Pancreas (tissue), 10 donors: ENCODE results near the gene QKI. TPM values are rescaled to one million over a fixed set of nuclear protein-coding genes. Genes with fewer than 3 reads are reported as not detected.

Source experiments
- ATAC-seq, 4 donors: fragments of 200-7000 bp; cut with Tn5 transposase; one replicate each; pipeline versions ENCODE4 v1.8.0 to v1.9.1; 2020; ENCODE audit warnings: mild to moderate bottlenecking in 4 of 4, moderate library complexity in 4 of 4
- DNase-seq, 6 donors: peaks; one replicate each; pipeline ENCODE4 v3.0.0-alpha.2; 2020
- FAIRE-seq: peaks from 2 replicates; lab custom pipeline; 2012; peaks lifted over from hg19 to GRCh38; lab: Jason Lieb, UNC
- H3K27ac ChIP-seq, 4 donors: fragments of 200-600 bp; sonication (generic); 1 replicate in 3 of 4; 2 replicates in 1 of 4; pipeline versions ENCODE4 v1.5.0 to v1.8.0; 2020
- H3K27me3 ChIP-seq, 4 donors: fragments of 200-600 bp; one replicate each; pipeline ENCODE4 v1.8.0; 2021
- H3K36me3 ChIP-seq, 3 donors: fragments of 200-600 bp; sonication (generic) in 1 of 3; one replicate each; pipeline versions ENCODE4 v1.5.0 to v1.8.0; 2020 to 2021
- H3K4me1 ChIP-seq, 3 donors: fragments of 200-600 bp; one replicate each; pipeline ENCODE4 v1.8.0; 2021
- H3K4me3 ChIP-seq, 4 donors: fragments of 200-600 bp; sonication (generic) in 2 of 4; one replicate each; pipeline versions ENCODE4 v1.5.0 to v1.8.0; 2020 to 2021
- H3K9me3 ChIP-seq, 4 donors: fragments of 200-600 bp; one replicate each; pipeline ENCODE4 v1.8.0; 2021
- WGBS, 2 donors: extraction: QIAGEN DNeasy Blood & Tissue Kit; methylation state at CpG; one replicate each; pipeline ENCODE4 v1.1.7; 2013; 5-methylcytosine and 5-hydroxymethylcytosine counted together
- intact Hi-C, 3 donors: fragments of 100-400 bp; cut with DNase I; formaldehyde crosslinking; loops; one replicate each; pipeline versions ENCODE4 v1.11.1 to v1.14.2; 2022
- polyA plus RNA-seq, 2 donors: library from polyadenylated mRNA; stranded (reverse); fragments of 200-250 nt; gene quantifications; one replicate each; pipeline ENCODE4 v1.2.3, GENCODE V29; 2013
- total RNA-seq, 6 donors: library from RNA; stranded (reverse); fragmentation: NEBNext Ultra II Directional in 4 of 6; extraction: Animal tissue kit (Norgen Biotek cat#: 25700) in 4 of 6; gene quantifications; one replicate each; pipeline versions ENCODE4 v1.2.1 to v1.2.4, GENCODE V29; 2021 to 2023
- TF ChIP-seq, protein P1 (sequence below), 4 donors: fragments of 200-600 bp; sonication (generic) in 3 of 4; IDR thresholded peaks; one replicate each; pipeline versions ENCODE4 v1.5.0 to v1.8.0; 2021; ENCODE audit warnings: antibody characterized with exemption in 4 of 4
- donor health status: healthy with polysubstance abuse.
- donor health status: DM: no; HTN: no; CAD: no; lungs with moderate emphysema.
- donor health status: DM: no; HTN: no; CAD: no.
- donor health status: control.
- donor health status: control.
- donor health status: Bipolar disorder and iron deficiency.
- donor health status: DM: yes; HTN: yes; CAD: no.
- donor health status: DM: no; HTN: no; CAD: no.
- donor health status: DM: no; HTN: no; CAD: no.
- donor health status: DM: yes; HTN: yes; CAD: no.

Gene QKI
- total and polyA plus RNA-seq, 8 donors = 9.0 to 52.6 (median 21.6) TPM

GRCh38 chr6:163559661-163560060 lies 145.1 kb downstream of the QKI start:
- Histone ChIP-seq H3K4me3 (no peak overlapping the region), H3K27ac (no peak overlapping the region), H3K27me3 (no peaks in the 10 kb centered on the region), H3K4me1 (peaks cover 0 to under 1% (median 0%) of the 10 kb centered on the region in 3 donors), H3K9me3 (no peaks in the 10 kb centered on the region), H3K36me3 (peaks cover 0 to 5% (median 3%) of the 10 kb centered on the region in 3 donors)
- WGBS, 2 donors = 64% methylated on average over 3 of the region's 3 CpGs
- intact Hi-C loops = loop anchor here in 1 of 3 donors (10.0 kb wide), 1 partner anchor 125 kb away; no protein-coding TSS in a partner anchor
- ATAC-seq = no peak
- DNase-seq = no peak
- TF ChIP-seq, protein P1, sequence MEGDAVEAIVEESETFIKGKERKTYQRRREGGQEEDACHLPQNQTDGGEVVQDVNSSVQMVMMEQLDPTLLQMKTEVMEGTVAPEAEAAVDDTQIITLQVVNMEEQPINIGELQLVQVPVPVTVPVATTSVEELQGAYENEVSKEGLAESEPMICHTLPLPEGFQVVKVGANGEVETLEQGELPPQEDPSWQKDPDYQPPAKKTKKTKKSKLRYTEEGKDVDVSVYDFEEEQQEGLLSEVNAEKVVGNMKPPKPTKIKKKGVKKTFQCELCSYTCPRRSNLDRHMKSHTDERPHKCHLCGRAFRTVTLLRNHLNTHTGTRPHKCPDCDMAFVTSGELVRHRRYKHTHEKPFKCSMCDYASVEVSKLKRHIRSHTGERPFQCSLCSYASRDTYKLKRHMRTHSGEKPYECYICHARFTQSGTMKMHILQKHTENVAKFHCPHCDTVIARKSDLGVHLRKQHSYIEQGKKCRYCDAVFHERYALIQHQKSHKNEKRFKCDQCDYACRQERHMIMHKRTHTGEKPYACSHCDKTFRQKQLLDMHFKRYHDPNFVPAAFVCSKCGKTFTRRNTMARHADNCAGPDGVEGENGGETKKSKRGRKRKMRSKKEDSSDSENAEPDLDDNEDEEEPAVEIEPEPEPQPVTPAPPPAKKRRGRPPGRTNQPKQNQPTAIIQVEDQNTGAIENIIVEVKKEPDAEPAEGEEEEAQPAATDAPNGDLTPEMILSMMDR (IDR thresholded peaks at IDR 0.05) = no peak
- no peak for FAIRE-seq

DNA sequence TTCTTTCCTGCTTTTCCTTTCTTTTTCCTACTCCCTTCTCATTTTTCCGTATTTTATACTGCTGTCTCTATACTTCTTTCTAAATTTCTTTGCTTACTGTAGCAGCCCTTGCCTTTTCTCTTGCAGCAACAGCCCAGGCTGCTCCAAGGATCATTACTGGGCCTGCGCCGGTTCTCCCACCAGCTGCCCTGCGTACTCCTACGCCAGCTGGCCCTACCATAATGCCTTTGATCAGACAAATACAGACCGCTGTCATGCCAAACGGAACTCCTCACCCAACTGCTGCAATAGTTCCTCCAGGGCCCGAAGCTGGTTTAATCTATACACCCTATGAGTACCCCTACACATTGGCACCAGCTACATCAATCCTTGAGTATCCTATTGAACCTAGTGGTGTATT lies 148.8 kb downstream of the QKI start:
- peaks cover 0 to 5% (median 3%) of the 10 kb centered on the region in 3 donors for H3K36me3 ChIP-seq
- H3K27me3 ChIP-seq = no peaks in the 10 kb centered on the region
- ATAC-seq (no peak), FAIRE-seq (no peak), DNase-seq (no peak)
- H3K9me3 ChIP-seq = no peaks in the 10 kb centered on the region
- intact Hi-C loops = no loop called here
- H3K4me1 ChIP-seq = peaks cover 0 to 6% (median 3%) of the 10 kb centered on the region in 3 donors
- 93 to 94% methylated on average over 8 of the region's 8 CpGs for WGBS, 2 donors
- TF ChIP-seq, protein P1 (IDR thresholded peaks at IDR 0.05) = no peak
- no peak overlapping the region for H3K4me3 ChIP-seq
- H3K27ac ChIP-seq = no peak overlapping the region

DNA sequence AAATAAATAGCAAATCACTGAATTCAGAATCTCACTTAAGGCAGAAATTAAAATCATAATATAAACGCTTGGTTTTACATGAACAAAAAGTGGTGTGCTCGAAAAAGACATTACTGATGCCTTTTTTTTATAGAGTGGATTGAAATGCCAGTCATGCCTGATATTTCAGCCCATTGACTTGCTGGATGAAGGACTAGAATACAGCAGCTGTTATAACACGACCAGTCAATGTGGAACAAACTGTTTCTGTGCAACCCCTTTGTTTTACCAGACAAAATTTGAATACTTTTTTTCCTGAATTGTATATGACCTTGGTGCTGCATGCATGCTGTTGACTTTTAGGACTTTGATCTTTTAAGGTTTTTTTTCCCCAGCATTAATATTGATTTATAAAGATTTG lies 150.0 kb downstream of the QKI start:
- WGBS, 2 donors = 55 to 65% methylated on average over 3 of the region's 3 CpGs
- H3K9me3 ChIP-seq = no peaks in the 10 kb centered on the region
- no peak overlapping the region for H3K27ac ChIP-seq
- intact Hi-C loops = no loop called here
- TF ChIP-seq, protein P1 (IDR thresholded peaks at IDR 0.05) = no peak
- no peak for FAIRE-seq
- H3K4me3 ChIP-seq = no peak overlapping the region
- H3K4me1 ChIP-seq = peaks cover 3 to 8% (median 6%) of the 10 kb centered on the region in 3 donors
- no peak for ATAC-seq
- H3K27me3 ChIP-seq = no peaks in the 10 kb centered on the region
- DNase-seq = no peak
- peaks cover 0 to 5% (median 3%) of the 10 kb centered on the region in 3 donors for H3K36me3 ChIP-seq

DNA sequence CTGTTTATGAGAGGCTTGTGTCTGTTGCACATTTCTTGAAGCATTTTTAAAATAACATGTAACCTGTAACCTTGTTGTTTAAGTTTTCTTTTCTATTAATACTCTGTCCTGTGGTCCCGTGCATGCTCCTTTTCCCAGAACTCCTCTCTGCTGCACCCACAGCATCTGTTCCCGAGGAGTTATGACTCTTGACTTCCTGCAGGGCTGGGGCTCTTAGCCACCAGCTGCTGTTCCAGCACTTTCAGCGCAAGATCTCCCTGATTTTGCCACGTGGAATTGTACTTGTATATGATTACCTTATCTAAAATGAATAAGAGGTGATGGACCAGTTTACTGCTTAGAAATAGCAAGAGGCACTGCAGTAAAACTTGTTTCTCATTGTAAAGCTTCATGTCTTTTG lies 150.6 kb downstream of the QKI start:
- Histone ChIP-seq H3K36me3 (peaks cover 0 to 5% (median 3%) of the 10 kb centered on the region in 3 donors), H3K9me3 (no peaks in the 10 kb centered on the region), H3K27me3 (no peaks in the 10 kb centered on the region), H3K4me1 (peaks cover 3 to 10% (median 6%) of the 10 kb centered on the region in 3 donors), H3K4me3 (no peak overlapping the region), H3K27ac (no peak overlapping the region)
- intact Hi-C loops = no loop called here
- 52 to 61% methylated on average over 4 of the region's 4 CpGs for WGBS, 2 donors
- TF ChIP-seq, protein P1 (IDR thresholded peaks at IDR 0.05) = no peak
- no peak for FAIRE-seq
- ATAC-seq = peak in 1 of 4 donors; percentile 31
- no peak for DNase-seq

- WGBS, 2 donors = 93% methylated on average over 1 of the region's 1 CpG
- TF ChIP-seq, protein P1 (IDR thresholded peaks at IDR 0.05) = no peak
- intact Hi-C loops = no loop called here
- Histone ChIP-seq H3K4me1 (peaks cover 3 to 10% (median 6%) of the 10 kb centered on the region in 3 donors), H3K36me3 (peaks cover 0 to 10% (median 3%) of the 10 kb centered on the region in 3 donors), H3K4me3 (no peak overlapping the region), H3K9me3 (no peaks in the 10 kb centered on the region), H3K27ac (no peak overlapping the region), H3K27me3 (no peaks in the 10 kb centered on the region)
- DNase-seq = no peak
- FAIRE-seq = no peak
- ATAC-seq = no peak
These were observed 151.5 kb downstream of the QKI start for GRCh38 chr6:163566056-163566455.
